Fibroblast of the conjunctiva (primary cell): ENCODE data around the gene CRTC1.
"Not testable (repeated sequence)": the region's sequence is repeated elsewhere in the genome, so short reads cannot be mapped to it uniquely, and the experiment has no call there.

Experiments used
- DNase-seq: peaks from one replicate; pipeline ENCODE4 v3.0.0-alpha.2; 2010; ENCODE audit warnings: low read depth

Gene CRTC1

DNA sequence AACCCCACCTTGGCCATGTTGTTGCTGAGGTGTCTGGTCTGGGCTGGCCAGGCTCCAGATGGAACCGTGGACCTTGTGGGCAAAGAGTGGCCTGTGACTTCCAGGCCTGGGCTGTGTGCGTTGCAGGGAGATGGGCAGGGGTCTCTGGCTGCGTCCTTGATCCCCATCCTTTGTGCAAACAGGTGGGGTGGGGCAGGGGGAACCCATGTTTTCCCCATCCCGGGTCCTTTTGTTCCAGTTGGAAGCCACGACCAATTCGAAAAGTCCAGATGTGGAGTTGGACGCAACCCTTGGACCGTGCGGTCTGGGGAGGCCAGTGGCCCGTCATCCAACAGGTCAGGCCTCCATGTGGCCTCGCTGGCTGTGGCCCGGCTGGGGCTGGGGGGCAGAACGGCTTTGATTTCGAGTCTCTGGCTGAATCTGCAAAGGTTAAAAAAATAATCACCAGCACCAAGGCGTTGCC lies 120.7 kb downstream of the CRTC1 start:
- no peak for DNase-seq

GRCh38 chr19:18804643-18805042 lies 121.2 kb downstream of the CRTC1 start:
- DNase-seq: no peak

DNA sequence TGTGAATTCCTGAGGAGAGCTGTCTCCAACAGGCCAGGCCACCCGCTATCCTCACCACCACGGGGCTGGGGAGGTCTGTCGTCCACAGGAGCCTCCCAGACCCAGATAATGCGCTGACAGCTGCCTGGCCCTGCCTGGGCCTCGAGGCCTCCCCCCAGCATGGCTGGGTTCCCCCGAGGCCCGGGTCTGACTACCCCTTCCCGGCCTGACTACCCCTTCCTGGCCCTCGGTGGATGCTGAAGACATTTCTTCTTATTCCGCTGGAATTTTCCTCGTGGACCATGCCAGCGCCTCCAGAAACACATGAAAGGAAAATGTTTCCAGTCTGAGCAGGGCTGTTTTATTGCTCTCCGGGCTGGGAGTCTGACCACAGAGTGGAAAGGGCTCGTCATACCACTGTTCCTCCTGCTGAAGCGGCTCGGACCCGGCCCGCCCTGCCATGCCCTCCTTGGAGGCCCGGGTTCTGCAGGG lies 124.4 kb downstream of the CRTC1 start:
- DNase-seq: no peak

GRCh38 chr19:18809149-18809868 lies 125.8 kb downstream of the CRTC1 start:
- peak; percentile 80 for DNase-seq

DNA sequence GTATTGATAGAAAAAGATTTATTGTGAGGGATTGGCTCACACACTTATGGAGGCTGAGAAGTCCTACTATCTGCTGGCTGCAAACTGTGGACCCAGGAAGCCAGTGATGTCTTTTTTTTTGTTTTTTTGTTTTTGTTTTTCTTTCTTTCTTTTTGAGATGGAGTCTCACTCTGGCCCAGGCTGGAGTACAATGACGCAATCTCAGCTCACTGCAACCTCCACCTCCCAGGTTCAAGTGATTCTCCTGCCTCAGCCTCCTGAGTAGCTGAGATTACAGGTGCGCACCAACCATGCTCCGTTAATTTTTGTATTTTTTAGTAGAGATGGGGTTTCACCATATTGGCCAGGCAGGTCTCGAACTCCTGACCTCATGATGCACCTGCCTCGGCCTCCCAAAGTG lies 128.2 kb downstream of the CRTC1 start:
- DNase-seq: not testable (repeated sequence)

GRCh38 chr19:18814063-18814462 lies 130.6 kb downstream of the CRTC1 start:
- DNase-seq: no peak

DNA sequence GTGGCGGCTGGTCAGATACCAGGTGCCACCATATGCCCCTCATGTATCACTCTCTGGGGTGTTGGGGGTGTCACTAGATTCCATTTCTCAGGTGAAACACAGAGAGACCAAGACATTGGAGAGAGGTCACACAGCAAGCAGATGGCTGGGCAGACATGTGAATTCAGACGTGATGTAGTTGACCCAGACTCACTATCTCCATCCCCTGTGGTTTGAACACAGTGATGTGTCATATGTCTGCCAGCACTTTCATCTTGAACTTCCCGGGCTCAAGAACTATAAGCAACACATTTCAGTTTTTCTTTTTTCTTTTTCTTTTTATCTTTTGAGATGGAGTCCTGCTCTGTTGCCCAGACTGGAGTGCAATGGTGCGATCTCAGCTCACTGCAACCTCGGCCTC lies 132.2 kb downstream of the CRTC1 start:
- DNase-seq: no peak

DNA sequence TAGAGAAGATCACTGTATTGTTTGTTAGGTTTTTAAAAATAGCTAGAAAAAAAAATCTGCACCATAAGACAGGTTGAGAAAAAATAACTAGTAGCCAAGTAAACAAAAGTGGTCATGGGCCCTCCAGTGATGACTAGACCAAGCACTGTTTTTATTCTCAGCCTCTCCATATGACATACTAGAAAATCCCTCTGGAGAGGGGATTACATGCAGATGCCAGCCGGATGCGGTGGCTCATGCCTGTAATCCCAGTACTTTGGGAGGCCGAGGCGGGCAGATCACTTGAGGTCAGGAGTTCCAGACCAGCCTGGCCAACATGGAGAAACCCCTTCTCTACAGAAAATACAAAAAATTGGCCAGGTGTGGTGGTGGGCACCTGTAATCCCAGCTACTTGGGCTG lies 133.2 kb downstream of the CRTC1 start:
- DNase-seq: not testable (repeated sequence)

DNA sequence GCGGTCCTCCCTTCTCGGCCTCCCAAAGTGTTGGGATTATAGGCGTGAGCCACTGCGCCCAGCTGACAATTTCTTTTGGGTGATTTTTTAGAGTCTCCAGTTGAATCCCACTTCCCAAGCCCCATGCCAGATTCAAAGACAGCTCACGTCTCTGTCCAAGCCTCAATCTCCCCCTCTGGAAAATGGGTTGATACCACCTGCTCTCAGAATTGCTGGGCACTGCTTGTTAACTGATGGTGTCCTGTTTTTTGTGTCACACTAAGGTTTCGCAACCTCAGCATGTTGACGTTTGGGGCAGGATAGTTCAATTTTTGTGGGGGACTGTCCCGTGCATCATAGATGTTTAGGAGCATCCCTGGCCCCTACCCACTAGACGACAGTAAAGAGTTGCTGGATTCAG lies 134.1 kb downstream of the CRTC1 start:
- no peak for DNase-seq

- DNase-seq: no peak
Observed at GRCh38 chr19:18828786-18829185, 145.3 kb downstream of the CRTC1 start.

DNA sequence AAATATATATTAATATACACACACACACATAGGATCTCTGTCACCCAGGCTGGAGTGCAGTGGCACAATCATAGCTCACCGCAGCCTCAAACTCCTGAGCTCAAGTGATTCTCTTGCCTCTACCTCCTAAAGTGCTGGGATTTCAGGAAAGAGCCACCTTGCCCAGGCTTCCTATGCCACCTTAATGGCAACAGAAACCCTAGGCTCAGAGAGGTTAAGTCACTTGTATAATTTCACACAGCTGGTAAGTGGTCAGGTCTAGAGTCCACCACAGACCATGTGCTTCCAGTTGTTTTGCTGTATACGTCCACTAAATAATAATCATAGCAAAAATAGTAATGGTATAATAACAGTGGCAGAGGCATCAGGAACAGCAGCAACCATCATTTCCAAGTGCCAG lies 147.0 kb downstream of the CRTC1 start:
- DNase-seq: no peak

DNA sequence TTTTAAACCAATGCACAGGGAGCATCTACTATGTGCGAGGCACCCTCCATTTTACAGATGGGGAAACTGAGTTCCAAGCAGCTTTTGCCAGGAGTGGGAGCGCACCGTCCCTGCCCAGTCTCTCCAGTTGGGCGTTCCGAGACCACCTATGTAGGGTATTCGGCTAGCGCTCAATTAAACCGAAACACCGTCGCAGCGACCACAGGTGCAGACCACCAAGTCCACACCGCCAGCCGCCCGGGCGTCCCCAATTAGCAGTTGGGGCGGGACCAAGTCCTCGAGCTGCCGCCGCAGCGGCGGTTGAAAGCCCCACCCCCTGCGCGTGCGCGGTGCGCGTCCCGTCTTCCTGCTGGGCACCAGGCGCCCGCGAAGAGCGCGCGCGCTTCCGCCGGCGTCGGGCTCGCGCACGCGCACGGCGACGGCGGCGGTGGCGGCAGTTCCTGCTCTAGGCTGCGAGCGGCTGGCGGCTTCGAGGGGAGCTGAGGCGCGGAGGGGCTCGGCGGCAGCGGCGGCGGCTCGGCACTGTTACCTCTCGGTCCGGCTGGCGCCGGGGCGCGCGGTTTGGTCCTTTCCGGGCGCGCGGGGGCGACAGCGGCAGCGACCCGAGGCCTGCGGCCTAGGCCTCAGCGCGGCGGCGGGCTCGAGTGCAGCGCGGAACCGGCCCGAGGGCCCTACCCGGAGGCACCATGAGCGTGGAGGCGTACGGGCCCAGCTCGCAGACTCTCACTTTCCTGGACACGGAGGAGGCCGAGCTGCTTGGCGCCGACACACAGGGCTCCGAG lies 148.2 kb downstream of the CRTC1 start, which contains the start of gene UPF1:
UPF1 (plus strand) TSS at position 436 of the 782 bp plus-strand sequence; CDS start at position 687, 251 bp downstream.
- peak; percentile 80 for DNase-seq
